Pons (tissue), 1 donor: ENCODE results near the gene NEO1.
"Not testable (repeated sequence)": the region's sequence is repeated elsewhere in the genome, so short reads cannot be mapped to it uniquely, and the experiment has no call there.

Source experiments
- DNase-seq: peaks from one replicate; pipeline ENCODE4 v3.0.0-alpha.2; 2016; ENCODE audit warnings: low spot score

NEO1 gene

GRCh38 chr15:73200339-73200738 lies 148.1 kb downstream of the NEO1 start:
- DNase-seq: no peak

GRCh38 chr15:73210630-73211029 lies 158.4 kb downstream of the NEO1 start:
- DNase-seq: no peak

GRCh38 chr15:73212424-73212823 lies 160.2 kb downstream of the NEO1 start:
- DNase-seq: no peak

- not testable (repeated sequence) for DNase-seq
These were observed 169.2 kb downstream of the NEO1 start for GRCh38 chr15:73221450-73221849.

GRCh38 chr15:73225358-73226015 lies 173.2 kb downstream of the NEO1 start:
- DNase-seq: no peak

GRCh38 chr15:73226093-73226814 lies 174.0 kb downstream of the NEO1 start:
- no peak for DNase-seq

GRCh38 chr15:73227433-73228056 lies 175.3 kb downstream of the NEO1 start:
- no peak for DNase-seq

GRCh38 chr15:73228128-73228646 lies 175.9 kb downstream of the NEO1 start:
- DNase-seq: no peak

- no peak for DNase-seq
These were observed 179.6 kb downstream of the NEO1 start for GRCh38 chr15:73231661-73232419.

GRCh38 chr15:73232776-73233175 lies 180.5 kb downstream of the NEO1 start:
- DNase-seq: no peak

- DNase-seq: no peak
These were observed 181.4 kb downstream of the NEO1 start for GRCh38 chr15:73233623-73234022.

- no peak for DNase-seq
These were observed 185.6 kb downstream of the NEO1 start for GRCh38 chr15:73237910-73238309.

- DNase-seq: peak; percentile 41
These were observed 187.4 kb downstream of the NEO1 start for GRCh38 chr15:73239564-73240215.

- DNase-seq: peak; percentile 73
These were observed 188.7 kb downstream of the NEO1 start for GRCh38 chr15:73240866-73241499.

GRCh38 chr15:73244333-73244732 lies 192.1 kb downstream of the NEO1 start:
- no peak for DNase-seq

GRCh38 chr15:73246439-73246838 lies 194.2 kb downstream of the NEO1 start:
- no peak for DNase-seq

- DNase-seq: no peak
These were observed 194.6 kb downstream of the NEO1 start for GRCh38 chr15:73246898-73247297.

- DNase-seq: no peak
These were observed 195.1 kb downstream of the NEO1 start for GRCh38 chr15:73247331-73247730.

- DNase-seq: no peak
These were observed 197.2 kb downstream of the NEO1 start for GRCh38 chr15:73249499-73249898.

GRCh38 chr15:73254598-73254997 lies 202.3 kb downstream of the NEO1 start:
- DNase-seq: no peak
